Measurements from ENCODE around the gene RIN2. TPM values are rescaled to one million over a fixed set of nuclear protein-coding genes. Genes with fewer than 3 reads are reported as not detected.

Gene RIN2, protein sequence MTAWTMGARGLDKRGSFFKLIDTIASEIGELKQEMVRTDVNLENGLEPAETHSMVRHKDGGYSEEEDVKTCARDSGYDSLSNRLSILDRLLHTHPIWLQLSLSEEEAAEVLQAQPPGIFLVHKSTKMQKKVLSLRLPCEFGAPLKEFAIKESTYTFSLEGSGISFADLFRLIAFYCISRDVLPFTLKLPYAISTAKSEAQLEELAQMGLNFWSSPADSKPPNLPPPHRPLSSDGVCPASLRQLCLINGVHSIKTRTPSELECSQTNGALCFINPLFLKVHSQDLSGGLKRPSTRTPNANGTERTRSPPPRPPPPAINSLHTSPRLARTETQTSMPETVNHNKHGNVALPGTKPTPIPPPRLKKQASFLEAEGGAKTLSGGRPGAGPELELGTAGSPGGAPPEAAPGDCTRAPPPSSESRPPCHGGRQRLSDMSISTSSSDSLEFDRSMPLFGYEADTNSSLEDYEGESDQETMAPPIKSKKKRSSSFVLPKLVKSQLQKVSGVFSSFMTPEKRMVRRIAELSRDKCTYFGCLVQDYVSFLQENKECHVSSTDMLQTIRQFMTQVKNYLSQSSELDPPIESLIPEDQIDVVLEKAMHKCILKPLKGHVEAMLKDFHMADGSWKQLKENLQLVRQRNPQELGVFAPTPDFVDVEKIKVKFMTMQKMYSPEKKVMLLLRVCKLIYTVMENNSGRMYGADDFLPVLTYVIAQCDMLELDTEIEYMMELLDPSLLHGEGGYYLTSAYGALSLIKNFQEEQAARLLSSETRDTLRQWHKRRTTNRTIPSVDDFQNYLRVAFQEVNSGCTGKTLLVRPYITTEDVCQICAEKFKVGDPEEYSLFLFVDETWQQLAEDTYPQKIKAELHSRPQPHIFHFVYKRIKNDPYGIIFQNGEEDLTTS
- 100 to 1,000 TPM in 3 of 4 donors, 10 to 100 TPM in 1; 65.2 to 181 (median 149) TPM for total RNA-seq

DNA sequence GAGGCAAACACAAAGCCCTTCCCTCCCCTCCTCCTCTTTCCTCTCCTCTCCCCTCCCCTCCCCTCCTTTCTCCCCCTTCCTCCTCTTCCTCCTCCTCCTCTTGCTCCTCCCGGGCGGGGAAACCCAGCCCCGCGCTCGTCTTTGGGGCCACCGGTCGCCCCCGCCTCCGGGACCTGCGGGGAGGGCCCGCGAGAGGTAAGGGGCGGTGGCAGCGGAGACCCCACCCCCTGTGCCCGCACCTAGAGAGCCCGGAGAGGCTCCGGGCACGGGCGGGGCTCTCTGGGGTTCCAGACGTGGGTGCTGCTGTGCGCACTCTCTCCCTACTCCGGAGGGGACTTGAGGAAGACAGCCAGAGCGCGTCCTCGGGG is at the start of gene RIN2:
TSS of gene RIN2 (plus strand) at position 126 of the 368 bp plus-strand sequence. CDS start 131,344 bp downstream, outside the sequence.
- Histone ChIP-seq H3K36me3 (no peaks in the 10 kb centered on the region), H3K9me3 (no peaks in the 10 kb centered on the region), H3K27me3 (no peaks in the 10 kb centered on the region), H3K27ac (peak within 1 kb of the TSS; percentile 78 to 92 (median 88)), H3K4me1 (peaks cover 0 to 5% (median 0%) of the 10 kb centered on the region in 4 donors), H3K4me3 (peak within 1 kb of the TSS; percentile 43 to 91 (median 65))
- DNase-seq = peak in 2 of 3 donors; percentile 80 to 92
- TF ChIP-seq, protein P1, sequence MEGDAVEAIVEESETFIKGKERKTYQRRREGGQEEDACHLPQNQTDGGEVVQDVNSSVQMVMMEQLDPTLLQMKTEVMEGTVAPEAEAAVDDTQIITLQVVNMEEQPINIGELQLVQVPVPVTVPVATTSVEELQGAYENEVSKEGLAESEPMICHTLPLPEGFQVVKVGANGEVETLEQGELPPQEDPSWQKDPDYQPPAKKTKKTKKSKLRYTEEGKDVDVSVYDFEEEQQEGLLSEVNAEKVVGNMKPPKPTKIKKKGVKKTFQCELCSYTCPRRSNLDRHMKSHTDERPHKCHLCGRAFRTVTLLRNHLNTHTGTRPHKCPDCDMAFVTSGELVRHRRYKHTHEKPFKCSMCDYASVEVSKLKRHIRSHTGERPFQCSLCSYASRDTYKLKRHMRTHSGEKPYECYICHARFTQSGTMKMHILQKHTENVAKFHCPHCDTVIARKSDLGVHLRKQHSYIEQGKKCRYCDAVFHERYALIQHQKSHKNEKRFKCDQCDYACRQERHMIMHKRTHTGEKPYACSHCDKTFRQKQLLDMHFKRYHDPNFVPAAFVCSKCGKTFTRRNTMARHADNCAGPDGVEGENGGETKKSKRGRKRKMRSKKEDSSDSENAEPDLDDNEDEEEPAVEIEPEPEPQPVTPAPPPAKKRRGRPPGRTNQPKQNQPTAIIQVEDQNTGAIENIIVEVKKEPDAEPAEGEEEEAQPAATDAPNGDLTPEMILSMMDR (IDR thresholded peaks at IDR 0.05) = no peak
- peak; percentile 60 to 69 for TF ChIP-seq POLR2A (IDR thresholded peaks at IDR 0.05)

DNA sequence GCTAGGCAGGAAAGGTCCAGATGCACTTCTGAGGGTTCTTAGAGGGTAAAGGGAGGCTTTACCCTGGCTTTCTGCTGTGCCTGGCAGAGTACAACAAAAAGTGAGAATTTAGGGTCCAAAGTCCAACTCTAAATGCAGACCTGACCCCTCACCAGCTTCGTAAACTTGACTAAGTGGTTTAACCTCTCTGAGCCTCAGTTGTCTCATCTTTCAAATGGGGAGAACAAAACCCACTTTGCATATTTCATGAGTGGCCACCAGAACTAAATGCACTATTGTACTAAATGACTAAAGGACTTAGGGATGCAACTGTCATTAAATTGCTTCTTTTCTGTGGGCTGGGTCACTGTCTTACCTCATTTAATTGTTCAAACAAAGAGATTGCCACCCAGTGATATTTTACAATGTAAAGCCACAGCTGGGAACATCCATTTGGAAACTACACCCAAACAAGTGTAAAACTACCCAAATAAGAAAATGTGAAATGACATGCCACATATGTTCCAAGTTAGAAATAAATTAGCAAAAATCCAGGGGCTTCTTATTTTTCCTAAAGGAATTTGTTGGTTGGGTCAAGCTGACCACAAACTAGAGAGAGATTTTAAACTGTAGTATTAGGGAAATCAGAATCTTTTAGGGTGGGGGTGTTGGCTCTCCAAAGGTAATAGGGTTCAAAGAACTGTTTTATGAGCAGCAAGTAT is 48.3 kb upstream of the RIN2 start:
- no peaks in the 10 kb centered on the region for H3K9me3 ChIP-seq
- H3K4me1 ChIP-seq = peaks cover 0 to 13% (median 0%) of the 10 kb centered on the region in 4 donors
- peak overlapping the region in 2 of 4 donors; percentile 62 to 67 for H3K27ac ChIP-seq
- no peak overlapping the region for H3K4me3 ChIP-seq
- TF ChIP-seq, protein P1 (IDR thresholded peaks at IDR 0.05) = no peak
- no peak for TF ChIP-seq POLR2A (IDR thresholded peaks at IDR 0.05)
- no peaks in the 10 kb centered on the region for H3K27me3 ChIP-seq
- no peaks in the 10 kb centered on the region for H3K36me3 ChIP-seq
- DNase-seq = no peak

DNA sequence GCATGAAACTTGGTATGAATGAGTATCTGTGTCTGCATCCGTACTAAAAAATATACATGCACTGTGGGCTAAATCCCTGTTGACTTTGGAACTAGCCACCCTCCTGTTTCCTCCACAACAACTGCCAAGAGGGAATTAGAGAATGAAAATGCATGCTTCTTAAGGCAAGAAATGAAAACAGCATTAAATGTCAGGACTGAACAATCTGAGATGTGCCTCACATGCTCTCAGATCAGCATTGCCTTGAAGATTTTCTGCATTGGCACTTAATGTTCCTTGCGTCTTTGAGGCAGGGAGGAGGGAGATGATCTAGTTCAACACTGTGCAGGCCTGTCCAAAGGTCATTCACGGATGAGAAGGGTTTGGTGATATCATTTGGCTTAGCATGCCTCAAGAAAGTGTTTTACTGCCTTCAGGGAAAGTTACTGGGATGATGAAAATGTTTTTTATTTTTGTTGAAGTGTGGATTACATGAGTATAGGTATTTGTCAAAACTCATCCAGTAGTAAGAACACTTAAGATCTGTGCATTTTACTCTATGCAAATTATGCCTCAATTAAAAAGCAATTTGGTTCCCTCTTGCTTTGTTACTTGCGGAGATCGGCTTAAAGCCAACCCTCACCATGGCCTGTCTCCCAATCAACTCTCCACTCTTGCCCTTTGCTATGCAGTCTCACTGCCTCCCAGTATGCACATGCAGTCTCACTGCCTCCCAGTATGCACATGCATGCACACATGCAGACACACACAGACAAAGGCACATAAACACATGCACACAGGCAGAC is 47.5 kb upstream of the RIN2 start:
- H3K9me3 ChIP-seq = no peaks in the 10 kb centered on the region
- H3K27me3 ChIP-seq = no peaks in the 10 kb centered on the region
- no peak overlapping the region for H3K4me3 ChIP-seq
- peaks cover 0 to 13% (median 0%) of the 10 kb centered on the region in 4 donors for H3K4me1 ChIP-seq
- H3K36me3 ChIP-seq = no peaks in the 10 kb centered on the region
- TF ChIP-seq, protein P1 (IDR thresholded peaks at IDR 0.05) = no peak
- no peak for TF ChIP-seq POLR2A (IDR thresholded peaks at IDR 0.05)
- peak in 1 of 3 donors; percentile 79 for DNase-seq
- H3K27ac ChIP-seq = peak overlapping the region in 2 of 4 donors; percentile 62 to 67

DNA sequence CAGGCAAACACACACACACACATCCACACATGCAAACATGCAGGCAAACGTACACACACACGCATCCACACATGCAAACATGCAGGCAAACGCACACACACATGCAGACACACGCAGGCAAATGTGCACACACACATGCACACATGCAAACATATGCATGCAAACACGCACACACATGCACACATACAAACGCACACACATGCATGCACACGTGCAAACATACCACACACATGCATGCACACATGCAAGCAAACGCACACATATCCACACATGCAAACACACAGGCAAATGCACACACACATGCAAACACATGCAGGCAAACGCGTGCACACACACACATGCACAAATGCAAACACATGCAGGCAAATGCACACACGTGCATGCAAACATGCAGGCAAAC is 46.9 kb upstream of the RIN2 start:
- H3K4me1 ChIP-seq = peaks cover 0 to 13% (median 0%) of the 10 kb centered on the region in 4 donors

More for the DNA sequence above, 46.9 kb upstream of the RIN2 start:
- Histone ChIP-seq H3K27me3 (no peaks in the 10 kb centered on the region), H3K36me3 (no peaks in the 10 kb centered on the region), H3K4me3 (no peak overlapping the region), H3K27ac (no peak overlapping the region), H3K9me3 (no peaks in the 10 kb centered on the region)
- TF ChIP-seq POLR2A (IDR thresholded peaks at IDR 0.05) = no peak
- TF ChIP-seq, protein P1 (IDR thresholded peaks at IDR 0.05) = no peak
- no peak for DNase-seq

All from Peyer's patch (tissue), 4 donors.